Esophagus squamous epithelium (tissue), 5 donors: ENCODE results near the gene PHACTR2. TPM values are rescaled to one million over a fixed set of nuclear protein-coding genes. Genes with fewer than 3 reads are reported as not detected.
"Not testable (repeated sequence)": the region's sequence is repeated elsewhere in the genome, so short reads cannot be mapped to it uniquely, and the experiment has no call there.

Experiments used
- DNase-seq: peaks from one replicate; lab custom pipeline; 2025; lab: John Stamatoyannopoulos, UW
- H3K27ac ChIP-seq, 4 donors: fragments of 200-600 bp; sonication (generic); one replicate each; pipeline ENCODE4 v1.5.1; 2016 to 2019; ENCODE audit warnings: mild to moderate bottlenecking in 1 of 4
- H3K27me3 ChIP-seq, 4 donors: fragments of 200-600 bp; sonication (generic); 1 replicate in 3 of 4; 2 replicates in 1 of 4; pipeline versions ENCODE4 v1.5.1 to v1.6.0; 2017 to 2021; ENCODE audit warnings: antibody characterized with exemption in 1 of 4
- H3K36me3 ChIP-seq, 3 donors: fragments of 200-600 bp; sonication (generic); one replicate each; pipeline ENCODE4 v1.5.1; 2016 to 2019
- H3K4me1 ChIP-seq, 3 donors: fragments of 200-600 bp; sonication (generic); one replicate each; pipeline ENCODE4 v1.5.1; 2017 to 2019
- H3K4me3 ChIP-seq, 4 donors: fragments of 200-600 bp; sonication (generic); 1 replicate in 3 of 4; 2 replicates in 1 of 4; pipeline ENCODE4 v1.5.1; 2016 to 2019; ENCODE audit warnings: mild to moderate bottlenecking in 2 of 4, moderate library complexity in 1 of 4
- H3K9me3 ChIP-seq, 3 donors: fragments of 200-600 bp; sonication (generic); one replicate each; pipeline ENCODE4 v1.5.1; 2016 to 2019
- POLR2A ChIP-seq, 4 donors: fragments of 450-650 bp; IDR thresholded peaks; one replicate each; pipeline ENCODE4 v1.6.1; 2017; ENCODE audit warnings: antibody characterized with exemption in 4 of 4, mild to moderate bottlenecking in 4 of 4, moderate library complexity in 3 of 4
- WGBS, 2 donors: methylation state at CpG; one replicate each; pipeline ENCODE4 v1.1.5; 2018; 5-methylcytosine and 5-hydroxymethylcytosine counted together
- intact Hi-C: fragments of 100-400 bp; cut with DNase I; formaldehyde crosslinking; loops from one replicate; pipeline ENCODE4 v1.15.0; 2022
- total RNA-seq, 4 donors: library from RNA; depleted of rRNA; stranded (reverse); fragments of >200 nt; gene quantifications; one replicate each; pipeline ENCODE4 v1.1.0, GENCODE V29; 2016
- TF ChIP-seq, protein P1 (sequence below), 6 experiments: fragments of 450-650 bp in 4 of 6; fragments of 200-600 bp in 2 of 6; sonication (generic) in 2 of 6; IDR thresholded peaks; one replicate each; pipeline ENCODE4 v1.5.1; 2016 to 2019; ENCODE audit warnings: antibody characterized with exemption in 6 of 6, mild to moderate bottlenecking in 4 of 6, moderate library complexity in 4 of 6
- donor health status: DM: yes; HTN: yes; CAD: no.

PHACTR2 gene
- total RNA-seq, 4 donors from 2014 or later = 25.1 to 76.9 (median 45.1) TPM

DNA sequence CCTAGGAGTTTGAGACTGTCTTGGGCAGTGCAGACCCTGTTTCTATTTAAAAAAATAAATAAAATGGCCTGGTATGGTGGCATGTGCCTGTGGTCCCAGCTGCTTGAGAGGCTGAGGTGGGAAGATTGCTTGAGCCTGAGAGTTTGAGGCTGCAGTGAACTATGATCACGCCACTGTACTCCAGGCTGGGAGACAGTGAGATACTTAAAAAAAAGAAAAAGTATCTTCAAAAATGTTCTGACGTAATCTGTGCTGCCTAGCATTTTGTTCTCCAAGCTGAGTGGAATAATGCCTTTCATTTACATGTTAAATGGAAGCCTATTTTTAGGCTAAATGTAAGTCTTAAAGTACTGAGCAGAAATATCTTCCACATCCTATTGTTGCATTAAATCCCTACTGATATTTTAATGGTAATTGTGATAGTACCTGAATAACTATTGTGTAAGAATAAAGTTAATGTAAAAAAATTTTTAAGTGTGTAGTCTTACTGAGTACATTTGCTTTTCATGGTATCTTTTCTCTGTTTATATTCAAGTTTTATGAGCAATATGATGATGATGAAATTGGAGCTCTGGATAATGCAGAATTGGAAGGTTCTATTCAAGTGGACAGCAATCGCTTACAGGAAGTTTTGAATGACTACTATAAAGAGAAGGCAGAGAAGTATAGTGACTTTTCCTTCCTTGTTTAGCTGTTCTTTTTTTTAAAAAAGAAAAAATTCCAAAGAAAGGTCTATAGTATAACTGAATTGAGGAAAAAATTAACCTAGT lies 182.3 kb downstream of the PHACTR2 start:
- no peaks in the 10 kb centered on the region for H3K4me1 ChIP-seq
- H3K36me3 ChIP-seq = peaks cover 14 to 99% (median 40%) of the 10 kb centered on the region in 3 donors
- intact Hi-C loops = no loop called here
- WGBS, 2 donors = 95% methylated on average over 3 of the region's 3 CpGs
- H3K9me3 ChIP-seq = peaks cover 0 to 5% (median 0%) of the 10 kb centered on the region in 3 donors
- no peak overlapping the region for H3K27ac ChIP-seq
- H3K27me3 ChIP-seq = no peaks in the 10 kb centered on the region
- no peak overlapping the region for H3K4me3 ChIP-seq
- DNase-seq = no peak
- TF ChIP-seq, protein P1, sequence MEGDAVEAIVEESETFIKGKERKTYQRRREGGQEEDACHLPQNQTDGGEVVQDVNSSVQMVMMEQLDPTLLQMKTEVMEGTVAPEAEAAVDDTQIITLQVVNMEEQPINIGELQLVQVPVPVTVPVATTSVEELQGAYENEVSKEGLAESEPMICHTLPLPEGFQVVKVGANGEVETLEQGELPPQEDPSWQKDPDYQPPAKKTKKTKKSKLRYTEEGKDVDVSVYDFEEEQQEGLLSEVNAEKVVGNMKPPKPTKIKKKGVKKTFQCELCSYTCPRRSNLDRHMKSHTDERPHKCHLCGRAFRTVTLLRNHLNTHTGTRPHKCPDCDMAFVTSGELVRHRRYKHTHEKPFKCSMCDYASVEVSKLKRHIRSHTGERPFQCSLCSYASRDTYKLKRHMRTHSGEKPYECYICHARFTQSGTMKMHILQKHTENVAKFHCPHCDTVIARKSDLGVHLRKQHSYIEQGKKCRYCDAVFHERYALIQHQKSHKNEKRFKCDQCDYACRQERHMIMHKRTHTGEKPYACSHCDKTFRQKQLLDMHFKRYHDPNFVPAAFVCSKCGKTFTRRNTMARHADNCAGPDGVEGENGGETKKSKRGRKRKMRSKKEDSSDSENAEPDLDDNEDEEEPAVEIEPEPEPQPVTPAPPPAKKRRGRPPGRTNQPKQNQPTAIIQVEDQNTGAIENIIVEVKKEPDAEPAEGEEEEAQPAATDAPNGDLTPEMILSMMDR (IDR thresholded peaks at IDR 0.05) = no peak
- no peak for TF ChIP-seq POLR2A (IDR thresholded peaks at IDR 0.05)

DNA sequence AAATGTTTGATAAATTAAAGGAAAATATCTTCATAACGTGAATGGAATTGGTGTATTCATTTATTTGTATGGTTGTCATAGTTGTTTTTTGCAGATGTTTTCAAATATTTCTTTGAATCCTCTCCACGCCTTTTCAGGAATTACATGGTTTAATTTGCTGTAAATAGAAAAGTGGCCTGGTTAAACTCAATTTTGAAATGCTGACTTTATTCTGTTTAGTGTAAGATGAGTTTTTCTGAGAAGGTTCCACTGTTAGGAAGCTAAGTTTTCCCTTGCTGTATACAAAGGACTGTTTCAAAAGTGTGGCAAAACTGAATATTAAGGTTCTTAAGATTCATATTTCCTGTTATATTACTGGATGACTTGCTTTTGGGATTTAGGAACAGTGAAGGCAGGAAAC lies 186.0 kb downstream of the PHACTR2 start:
- H3K4me3 ChIP-seq = no peak overlapping the region
- H3K27me3 ChIP-seq = no peaks in the 10 kb centered on the region
- 81 to 84% methylated on average over 2 of the region's 2 CpGs for WGBS, 2 donors
- TF ChIP-seq, protein P1 (IDR thresholded peaks at IDR 0.05) = no peak
- TF ChIP-seq POLR2A (IDR thresholded peaks at IDR 0.05) = no peak
- H3K27ac ChIP-seq = no peak overlapping the region
- no peaks in the 10 kb centered on the region for H3K4me1 ChIP-seq
- H3K9me3 ChIP-seq = no peaks in the 10 kb centered on the region
- no peak for DNase-seq
- H3K36me3 ChIP-seq = peaks cover 0 to 74% (median 24%) of the 10 kb centered on the region in 3 donors
- intact Hi-C loops = no loop called here

DNA sequence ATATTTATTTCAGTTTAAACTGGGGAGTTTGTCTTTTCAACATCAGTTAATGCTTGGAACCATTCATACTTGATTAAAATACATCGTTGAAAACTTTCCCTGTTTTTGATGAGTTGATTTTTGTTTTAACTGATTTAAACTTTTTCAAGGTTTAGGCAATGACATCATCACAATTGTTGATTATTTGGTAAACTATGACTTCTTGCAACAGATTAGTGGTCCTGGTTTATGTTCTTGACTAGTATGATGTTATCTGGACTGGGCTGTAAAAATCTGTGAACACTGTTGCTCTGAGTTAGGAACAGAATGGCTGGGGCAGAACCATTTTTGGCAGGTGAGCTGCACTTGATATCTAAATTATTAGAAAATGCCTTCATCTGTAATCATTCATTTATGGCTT lies 186.5 kb downstream of the PHACTR2 start, which contains the start of gene ZC2HC1B:
ZC2HC1B (plus strand) TSS at position 241 of the 400 bp plus-strand sequence; CDS start at position 307, 66 bp downstream.
- Histone ChIP-seq H3K4me1 (no peaks in the 10 kb centered on the region), H3K4me3 (no peak within 1 kb of the TSS), H3K9me3 (no peaks in the 10 kb centered on the region), H3K27ac (no peak within 1 kb of the TSS), H3K27me3 (no peaks in the 10 kb centered on the region), H3K36me3 (peaks cover 0 to 70% (median 24%) of the 10 kb centered on the region in 3 donors)
- no peak for TF ChIP-seq POLR2A (IDR thresholded peaks at IDR 0.05)
- TF ChIP-seq, protein P1 (IDR thresholded peaks at IDR 0.05) = no peak
- WGBS, 2 donors = 86 to 92% methylated on average over 1 of the region's 1 CpG
- intact Hi-C loops = no loop called here
- DNase-seq = no peak

DNA sequence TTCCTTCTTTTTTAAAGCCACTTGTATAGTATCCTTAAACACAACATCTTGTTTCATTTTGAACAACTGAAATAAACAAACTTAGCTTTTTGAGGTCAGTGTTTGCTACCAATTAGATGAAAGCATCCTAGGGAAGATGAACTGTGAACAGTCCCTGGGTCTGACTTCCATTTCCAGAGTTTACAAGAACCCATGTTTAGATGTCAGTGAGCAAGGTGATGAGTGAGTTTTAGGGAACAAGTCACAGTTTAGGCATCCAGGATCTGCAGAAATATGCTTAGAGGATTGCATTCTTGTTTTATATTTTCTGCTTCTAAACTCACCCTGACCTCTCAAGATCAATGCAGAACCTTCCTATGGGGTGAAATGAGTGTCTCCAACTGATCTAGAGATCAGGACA lies 189.5 kb downstream of the PHACTR2 start:
- TF ChIP-seq, protein P1 (IDR thresholded peaks at IDR 0.05) = no peak
- TF ChIP-seq POLR2A (IDR thresholded peaks at IDR 0.05) = no peak
- intact Hi-C loops = no loop called here

DNA sequence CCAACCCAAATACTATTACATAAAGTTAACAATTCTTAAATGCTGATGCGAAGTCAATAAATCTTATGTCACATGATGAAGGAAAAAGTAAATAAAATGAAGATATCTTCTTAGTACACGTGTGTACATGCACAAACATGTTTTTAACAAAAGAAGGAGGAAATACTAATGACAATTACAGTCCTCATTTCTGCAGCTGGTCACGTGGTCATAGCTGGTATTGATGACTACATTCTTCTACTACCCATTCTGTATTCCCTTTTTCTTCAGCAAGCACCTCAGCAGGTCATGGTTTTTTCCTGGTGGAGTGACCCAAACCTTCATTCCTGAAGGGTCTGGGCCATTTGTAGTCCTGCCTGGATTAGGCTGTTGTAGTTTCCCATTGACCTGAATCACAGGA lies 191.0 kb downstream of the PHACTR2 start:
- 75 to 84% methylated on average over 3 of the region's 3 CpGs for WGBS, 2 donors
- DNase-seq, intact Hi-C loops, H3K27me3 ChIP-seq, H3K4me1 ChIP-seq, H3K27ac ChIP-seq, H3K4me3 ChIP-seq, H3K9me3 ChIP-seq: not testable (repeated sequence)
- peaks cover 0 to 24% (median 0%) of the 10 kb centered on the region in 3 donors for H3K36me3 ChIP-seq

More for the DNA sequence above, 189.5 kb downstream of the PHACTR2 start:
- H3K27ac ChIP-seq = no peak overlapping the region
- H3K36me3 ChIP-seq = peaks cover 0 to 40% (median 7%) of the 10 kb centered on the region in 3 donors
- H3K4me3 ChIP-seq = no peak overlapping the region
- H3K27me3 ChIP-seq = no peaks in the 10 kb centered on the region
- DNase-seq = no peak
- H3K4me1 ChIP-seq = no peaks in the 10 kb centered on the region
- no peaks in the 10 kb centered on the region for H3K9me3 ChIP-seq

DNA sequence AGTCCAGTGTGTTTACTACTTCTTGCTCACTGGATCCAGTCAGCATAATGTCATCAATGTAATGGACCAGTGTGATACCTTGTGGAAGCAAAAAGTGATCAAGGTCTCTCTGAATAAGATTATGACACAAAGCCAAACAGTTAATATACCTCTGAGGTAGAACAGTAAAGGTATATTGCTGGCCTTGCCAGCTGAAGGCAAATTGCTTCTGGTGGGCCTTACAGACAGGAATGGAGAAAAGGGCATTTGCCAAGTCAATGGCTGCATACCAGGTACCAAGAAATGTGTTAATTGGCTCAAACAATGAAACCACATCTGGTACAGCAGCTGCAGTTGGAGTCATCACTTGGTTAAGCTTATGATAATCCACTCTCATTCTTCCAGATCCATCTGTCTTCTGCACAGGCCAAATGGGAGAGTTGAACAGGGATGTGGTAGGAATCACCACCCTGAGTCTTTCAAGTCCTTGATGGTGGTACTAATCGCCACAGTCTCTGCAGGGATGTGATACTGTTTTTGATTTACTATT lies 193.5 kb downstream of the PHACTR2 start:
- H3K36me3 ChIP-seq, H3K27ac ChIP-seq, H3K9me3 ChIP-seq, H3K27me3 ChIP-seq, DNase-seq, intact Hi-C loops, H3K4me3 ChIP-seq, H3K4me1 ChIP-seq: not testable (repeated sequence)
- WGBS, 2 donors = 93 to 100% methylated on average over 1 of the region's 1 CpG
